Thoracic aorta endothelial cell (primary cell): ENCODE data around the gene TBC1D3L. TPM values are rescaled to one million over a fixed set of nuclear protein-coding genes. Genes with fewer than 3 reads are reported as not detected.

Experiments used
- small RNA-seq: library from RNA; depleted of rRNA; stranded (forward); fragments of <200 nt; gene quantifications from one replicate; pipeline ENCODE3, GENCODE V24; 2012
- total RNA-seq: library from RNA; depleted of rRNA; stranded (reverse); fragments of >200 nt; gene quantifications from 2 replicates; pipeline ENCODE4 v1.2.3, GENCODE V29; 2012

The TBC1D3L gene
- 1.2 and 2.1 TPM in 2 replicates for total RNA-seq

DNA sequence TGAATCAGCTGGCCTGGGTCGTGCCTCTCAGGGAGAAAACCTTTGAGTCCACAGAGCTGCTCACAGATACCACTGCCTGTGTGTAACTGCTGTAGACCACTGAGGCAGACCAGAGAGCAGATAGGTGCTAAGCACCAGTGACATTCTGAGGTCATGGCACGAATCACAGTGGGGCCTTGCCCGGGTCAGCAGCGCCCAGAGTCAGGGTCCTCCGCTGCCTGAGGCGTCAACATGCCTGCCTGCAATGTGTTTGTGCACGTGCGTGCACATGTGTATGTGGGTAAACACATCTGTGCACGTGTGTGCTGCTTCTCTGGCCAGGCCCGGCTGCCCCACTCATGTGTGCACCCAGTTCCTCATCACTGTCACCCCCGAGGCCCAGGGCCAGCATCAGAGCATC is at the start of gene TBC1D3L:
TBC1D3L (minus strand) TSS at position 101 of the 400 bp plus-strand sequence. CDS start 1,540 bp downstream, outside the sequence.

GRCh38 chr17:38003676-38004075 is 14.8 kb upstream of the TBC1D3L start, which contains the start of gene TBC1D3D:
Gene TBC1D3D, plus strand, starts transcription at chr17:38003976. Its CDS starts 1,585 bp downstream, at chr17:38005561.

Small RNAs within 50 kb of the gene (small RNA-seq; reads per million reads assigned to genes)
- not detected for gene RF00001

Other genes with a start within 250 kb of the TBC1D3L start
- not detected in 2 replicates for gene HNF1B, start 244.0 kb downstream of the TBC1D3L start, total RNA-seq
- gene TBC1D3K, start 64.6 kb downstream of the TBC1D3L start, total RNA-seq, result not detected in 2 replicates
- 0.13 TPM in 1 of 2 replicates, not detected in the other for gene TBC1D3D, start 14.9 kb upstream of the TBC1D3L start, total RNA-seq
- gene TBC1D3C, start 79.6 kb upstream of the TBC1D3L start, total RNA-seq, result 0.13 TPM in 1 of 2 replicates, not detected in the other
- 0.53 and 1.4 TPM in 2 replicates for gene TBC1D3E, start 138.9 kb upstream of the TBC1D3L start, total RNA-seq
- gene TBC1D3, start 203.5 kb upstream of the TBC1D3L start, total RNA-seq, result not detected in 2 replicates